ENCODE results near the gene CACUL1. TPM values are rescaled to one million over a fixed set of nuclear protein-coding genes. Genes with fewer than 3 reads are reported as not detected.

CACUL1 gene
- total and polyA plus RNA-seq, 2 of the 13 experiments (the other 11 are each of a cell fraction or from before 2014, with no cell fraction given), result 14.2 to 31.0 TPM

- POLR2A ChIA-PET, result no interaction called here
- H3K9ac ChIP-seq (ENCODE audit: insufficient read depth, low read depth, low read length), result no peak overlapping the region
- no peaks in the 10 kb centered on the region for H3K79me2 ChIP-seq (ENCODE audit: insufficient read depth, low read length)
- CTCF ChIA-PET (ENCODE audit: low intra/inter-chr PET ratio, low total read pairs), result interaction anchor here (1.8 kb wide), 1 partner anchor 231 kb away, joined by 7 read pairs; no protein-coding TSS in a partner anchor
- H2AFZ ChIP-seq (ENCODE audit: low read length), result no peak overlapping the region
- in situ Hi-C loops (cut with HindIII; ENCODE audit: extremely low pct_ligation_motif_present, low pct_unique_long_range_greater_than_20kb) (loop anchor here (10.0 kb wide), 1 partner anchor 225 kb away; no protein-coding TSS in a partner anchor), intact Hi-C loops (cut with micrococcal nuclease; ENCODE audit: unreplicated experiment) (no loop called here)
- DNase-seq (ENCODE audit: low spot score), result no peak
- no peak overlapping the region for H3K27ac ChIP-seq (ENCODE audit: extremely low read length, insufficient read depth, low read length)
- H3K4me2 ChIP-seq (ENCODE audit: low read depth, low read length), result no peak overlapping the region
- WGBS (ENCODE audit: low lambda C conversion rate), result 5% methylated on average over 3 of the region's 3 CpGs
- no peaks in the 10 kb centered on the region for H4K20me1 ChIP-seq (ENCODE audit: insufficient read depth, low read length)
- H3K27me3 ChIP-seq (ENCODE audit: control insufficient read depth in 1 of 2, insufficient read depth in 2 of 2, low read length in 2 of 2), result 0 out of 5 replicates have a peak, but pooled peaks cover 0 to 6% of the 10 kb centered on the region in 2 experiments
- ATAC-seq, result no peak
- no TSS peak for BruUV-seq (replicated peaks)
- no peaks in the 10 kb centered on the region for H3K36me3 ChIP-seq (replicated peaks in 1 of 2; ENCODE audit: control insufficient read depth in 1 of 2, insufficient read depth in 2 of 2, low read length in 2 of 2)
- H3K4me1 ChIP-seq (ENCODE audit: insufficient read depth, low read length), result no peaks in the 10 kb centered on the region
- TF ChIP-seq ATF2 (CRISPR knock-in tag; IDR thresholded peaks at IDR 0.05) (no peak), GPBP1L1 (CRISPR knock-in tag; IDR thresholded peaks at IDR 0.05) (no peak), CCDC6 (CRISPR knock-in tag; IDR thresholded peaks at IDR 0.05) (no peak), ATRX (CRISPR knock-in tag; IDR thresholded peaks at IDR 0.05; ENCODE audit: borderline replicate concordance) (no peak), ZNF446 (CRISPR knock-in tag; IDR thresholded peaks at IDR 0.05) (no peak), ZNF576 (CRISPR knock-in tag; IDR thresholded peaks at IDR 0.05) (no peak), ZNF512B (CRISPR knock-in tag; IDR thresholded peaks at IDR 0.05; ENCODE audit: borderline replicate concordance) (no peak)
- TF ChIP-seq, protein P1, sequence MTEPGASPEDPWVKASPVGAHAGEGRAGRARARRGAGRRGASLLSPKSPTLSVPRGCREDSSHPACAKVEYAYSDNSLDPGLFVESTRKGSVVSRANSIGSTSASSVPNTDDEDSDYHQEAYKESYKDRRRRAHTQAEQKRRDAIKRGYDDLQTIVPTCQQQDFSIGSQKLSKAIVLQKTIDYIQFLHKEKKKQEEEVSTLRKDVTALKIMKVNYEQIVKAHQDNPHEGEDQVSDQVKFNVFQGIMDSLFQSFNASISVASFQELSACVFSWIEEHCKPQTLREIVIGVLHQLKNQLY (CRISPR knock-in tag; IDR thresholded peaks at IDR 0.05), result no peak
- TF ChIP-seq, protein P2, sequence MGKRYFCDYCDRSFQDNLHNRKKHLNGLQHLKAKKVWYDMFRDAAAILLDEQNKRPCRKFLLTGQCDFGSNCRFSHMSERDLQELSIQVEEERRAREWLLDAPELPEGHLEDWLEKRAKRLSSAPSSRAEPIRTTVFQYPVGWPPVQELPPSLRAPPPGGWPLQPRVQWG (CRISPR knock-in tag; IDR thresholded peaks at IDR 0.05; ENCODE audit: borderline replicate concordance, low read depth), result no peak
- no peaks in the 10 kb centered on the region for H3K9me3 ChIP-seq (ENCODE audit: low read length)
- no peak overlapping the region for H3K4me3 ChIP-seq (replicated peaks in 1 of 3; ENCODE audit: insufficient read depth in 1 of 3, low read depth in 2 of 3, low read length in 3 of 3)
- no peak for FAIRE-seq
Observed at GRCh38 chr10:118799777-118800176, 45.0 kb upstream of the CACUL1 start.

All from HepG2 (cell line).